ENCODE data around the gene DSCAML1. TPM values are rescaled to one million over a fixed set of nuclear protein-coding genes. Genes with fewer than 3 reads are reported as not detected.

The DSCAML1 gene
- total and polyA plus RNA-seq, 10 of the 15 experiments (the other 5 are each of a cell fraction or from before 2014, with no cell fraction given), result 0.03 to 0.18 (median 0.06) TPM; not detected in 1

DNA sequence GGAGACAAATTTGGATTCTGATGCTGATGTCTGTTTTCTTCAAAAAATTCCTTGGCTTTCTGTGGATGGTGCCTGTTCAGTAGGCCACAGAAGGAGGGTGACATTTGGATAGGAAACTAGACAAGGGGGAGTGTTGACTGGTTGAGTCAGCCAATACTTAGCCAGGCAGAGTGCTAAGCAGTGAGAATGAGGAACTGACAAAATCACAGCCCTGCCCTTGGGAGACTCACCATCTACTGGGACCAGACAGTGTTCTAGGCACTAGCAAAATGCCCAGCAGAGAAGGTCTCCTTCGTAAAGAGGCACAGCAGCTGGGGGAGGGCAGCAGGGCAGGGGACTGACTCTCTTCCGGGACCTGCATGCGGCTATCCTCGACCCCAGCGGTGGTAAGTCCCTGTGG, 190.2 kb downstream of the DSCAML1 start:
- intact Hi-C loops (cut with micrococcal nuclease; ENCODE audit: unreplicated experiment) (loop anchor here (5.0 kb wide), 1 partner anchor 211 kb away; no protein-coding TSS in a partner anchor), in situ Hi-C loops (cut with MboI) (no loop called here)
- H3K9me3 ChIP-seq (replicated peaks; ENCODE audit: control insufficient read depth, insufficient read depth, low read length), result no peaks in the 10 kb centered on the region
- TF ChIP-seq, protein P1, sequence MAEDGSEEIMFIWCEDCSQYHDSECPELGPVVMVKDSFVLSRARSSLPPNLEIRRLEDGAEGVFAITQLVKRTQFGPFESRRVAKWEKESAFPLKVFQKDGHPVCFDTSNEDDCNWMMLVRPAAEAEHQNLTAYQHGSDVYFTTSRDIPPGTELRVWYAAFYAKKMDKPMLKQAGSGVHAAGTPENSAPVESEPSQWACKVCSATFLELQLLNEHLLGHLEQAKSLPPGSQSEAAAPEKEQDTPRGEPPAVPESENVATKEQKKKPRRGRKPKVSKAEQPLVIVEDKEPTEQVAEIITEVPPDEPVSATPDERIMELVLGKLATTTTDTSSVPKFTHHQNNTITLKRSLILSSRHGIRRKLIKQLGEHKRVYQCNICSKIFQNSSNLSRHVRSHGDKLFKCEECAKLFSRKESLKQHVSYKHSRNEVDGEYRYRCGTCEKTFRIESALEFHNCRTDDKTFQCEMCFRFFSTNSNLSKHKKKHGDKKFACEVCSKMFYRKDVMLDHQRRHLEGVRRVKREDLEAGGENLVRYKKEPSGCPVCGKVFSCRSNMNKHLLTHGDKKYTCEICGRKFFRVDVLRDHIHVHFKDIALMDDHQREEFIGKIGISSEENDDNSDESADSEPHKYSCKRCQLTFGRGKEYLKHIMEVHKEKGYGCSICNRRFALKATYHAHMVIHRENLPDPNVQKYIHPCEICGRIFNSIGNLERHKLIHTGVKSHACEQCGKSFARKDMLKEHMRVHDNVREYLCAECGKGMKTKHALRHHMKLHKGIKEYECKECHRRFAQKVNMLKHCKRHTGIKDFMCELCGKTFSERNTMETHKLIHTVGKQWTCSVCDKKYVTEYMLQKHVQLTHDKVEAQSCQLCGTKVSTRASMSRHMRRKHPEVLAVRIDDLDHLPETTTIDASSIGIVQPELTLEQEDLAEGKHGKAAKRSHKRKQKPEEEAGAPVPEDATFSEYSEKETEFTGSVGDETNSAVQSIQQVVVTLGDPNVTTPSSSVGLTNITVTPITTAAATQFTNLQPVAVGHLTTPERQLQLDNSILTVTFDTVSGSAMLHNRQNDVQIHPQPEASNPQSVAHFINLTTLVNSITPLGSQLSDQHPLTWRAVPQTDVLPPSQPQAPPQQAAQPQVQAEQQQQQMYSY (CRISPR knock-in tag; IDR thresholded peaks at IDR 0.05), result no peak
- no peak for TF ChIP-seq HCFC1 (IDR thresholded peaks at IDR 0.05; ENCODE audit: low read length)
- TF ChIP-seq, protein P2, sequence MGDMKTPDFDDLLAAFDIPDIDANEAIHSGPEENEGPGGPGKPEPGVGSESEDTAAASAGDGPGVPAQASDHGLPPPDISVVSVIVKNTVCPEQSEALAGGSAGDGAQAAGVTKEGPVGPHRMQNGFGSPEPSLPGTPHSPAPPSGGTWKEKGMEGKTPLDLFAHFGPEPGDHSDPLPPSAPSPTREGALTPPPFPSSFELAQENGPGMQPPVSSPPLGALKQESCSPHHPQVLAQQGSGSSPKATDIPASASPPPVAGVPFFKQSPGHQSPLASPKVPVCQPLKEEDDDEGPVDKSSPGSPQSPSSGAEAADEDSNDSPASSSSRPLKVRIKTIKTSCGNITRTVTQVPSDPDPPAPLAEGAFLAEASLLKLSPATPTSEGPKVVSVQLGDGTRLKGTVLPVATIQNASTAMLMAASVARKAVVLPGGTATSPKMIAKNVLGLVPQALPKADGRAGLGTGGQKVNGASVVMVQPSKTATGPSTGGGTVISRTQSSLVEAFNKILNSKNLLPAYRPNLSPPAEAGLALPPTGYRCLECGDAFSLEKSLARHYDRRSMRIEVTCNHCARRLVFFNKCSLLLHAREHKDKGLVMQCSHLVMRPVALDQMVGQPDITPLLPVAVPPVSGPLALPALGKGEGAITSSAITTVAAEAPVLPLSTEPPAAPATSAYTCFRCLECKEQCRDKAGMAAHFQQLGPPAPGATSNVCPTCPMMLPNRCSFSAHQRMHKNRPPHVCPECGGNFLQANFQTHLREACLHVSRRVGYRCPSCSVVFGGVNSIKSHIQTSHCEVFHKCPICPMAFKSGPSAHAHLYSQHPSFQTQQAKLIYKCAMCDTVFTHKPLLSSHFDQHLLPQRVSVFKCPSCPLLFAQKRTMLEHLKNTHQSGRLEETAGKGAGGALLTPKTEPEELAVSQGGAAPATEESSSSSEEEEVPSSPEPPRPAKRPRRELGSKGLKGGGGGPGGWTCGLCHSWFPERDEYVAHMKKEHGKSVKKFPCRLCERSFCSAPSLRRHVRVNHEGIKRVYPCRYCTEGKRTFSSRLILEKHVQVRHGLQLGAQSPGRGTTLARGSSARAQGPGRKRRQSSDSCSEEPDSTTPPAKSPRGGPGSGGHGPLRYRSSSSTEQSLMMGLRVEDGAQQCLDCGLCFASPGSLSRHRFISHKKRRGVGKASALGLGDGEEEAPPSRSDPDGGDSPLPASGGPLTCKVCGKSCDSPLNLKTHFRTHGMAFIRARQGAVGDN (IDR thresholded peaks at IDR 0.05), result peak; percentile 54; the same call in 1 of the 2 replicates
- TF ChIP-seq ZNF217 (IDR thresholded peaks at IDR 0.05), result no peak
- peak; percentile 89 for TF ChIP-seq SPI1 (IDR thresholded peaks at IDR 0.05; ENCODE audit: borderline replicate concordance, insufficient read depth, low read depth, low read length)
- TF ChIP-seq DPF2 (IDR thresholded peaks at IDR 0.05), result 0 out of 2 replicates have a peak, but pooled peaks have one; percentile 35
- peak in 1 of 2 experiments; percentile 15; a peak in 1 of 4 replicates for TF ChIP-seq BHLHE40 (IDR thresholded peaks at IDR 0.05; ENCODE audit: borderline replicate concordance in 1 of 2, low read depth in 2 of 2, low read length in 1 of 2)
- TF ChIP-seq SMARCA5 (IDR thresholded peaks at IDR 0.05), result 0 out of 2 replicates have a peak, but pooled peaks have one; percentile 41
- 0 out of 2 replicates have a peak, but pooled peaks have one; percentile 8 for TF ChIP-seq IRF4 (IDR thresholded peaks at IDR 0.05; ENCODE audit: low read depth, low read length)
- no peak for TF ChIP-seq CHD4 (IDR thresholded peaks at IDR 0.05)
- TF ChIP-seq MYB (IDR thresholded peaks at IDR 0.05; ENCODE audit: borderline replicate concordance, low read depth, low read length), result no peak
- 0 out of 2 replicates have a peak, but pooled peaks have one; percentile 3 for TF ChIP-seq IKZF1 (conservative IDR thresholded peaks at IDR 0.05)
- TF ChIP-seq, protein P3, sequence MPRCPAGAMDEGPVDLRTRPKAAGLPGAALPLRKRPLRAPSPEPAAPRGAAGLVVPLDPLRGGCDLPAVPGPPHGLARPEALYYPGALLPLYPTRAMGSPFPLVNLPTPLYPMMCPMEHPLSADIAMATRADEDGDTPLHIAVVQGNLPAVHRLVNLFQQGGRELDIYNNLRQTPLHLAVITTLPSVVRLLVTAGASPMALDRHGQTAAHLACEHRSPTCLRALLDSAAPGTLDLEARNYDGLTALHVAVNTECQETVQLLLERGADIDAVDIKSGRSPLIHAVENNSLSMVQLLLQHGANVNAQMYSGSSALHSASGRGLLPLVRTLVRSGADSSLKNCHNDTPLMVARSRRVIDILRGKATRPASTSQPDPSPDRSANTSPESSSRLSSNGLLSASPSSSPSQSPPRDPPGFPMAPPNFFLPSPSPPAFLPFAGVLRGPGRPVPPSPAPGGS (IDR thresholded peaks at IDR 0.05; ENCODE audit: borderline replicate concordance, insufficient read depth, low read depth, low read length, poor library complexity, severe bottlenecking), result no peak
- TF ChIP-seq MEF2B (IDR thresholded peaks at IDR 0.05; ENCODE audit: partially characterized antibody, poor library complexity, severe bottlenecking), result peak; percentile 57
- RAD21 ChIA-PET (ENCODE audit: unreplicated experiment), result interaction anchor here (0.8 to 1.9 kb wide), 8 partner anchors 14 to 330 kb away, joined by 3 to 6 read pairs (median 5); no protein-coding TSS in a partner anchor
- H3K4me3 ChIP-seq, result no peak overlapping the region
- peak; percentile 27 for FAIRE-seq
- DNase-seq (ENCODE audit: low read depth, low spot score), result peak; percentile 55
- H3K9ac ChIP-seq (ENCODE audit: control insufficient read depth, insufficient read depth, low read length), result no peak overlapping the region
- no peaks in the 10 kb centered on the region for H4K20me1 ChIP-seq (ENCODE audit: control insufficient read depth, insufficient read depth)
- H2AFZ ChIP-seq (ENCODE audit: control insufficient read depth, low read depth, low read length), result no peak overlapping the region; the same call in 1 of the 2 replicates
- CTCF ChIA-PET, result interaction anchor here (1.0 to 3.2 kb wide), 5 partner anchors 14 to 202 kb away, joined by 3 to 29 read pairs (median 6); no protein-coding TSS in a partner anchor
- no peaks in the 10 kb centered on the region for H3K27me3 ChIP-seq (replicated peaks in 1 of 2; ENCODE audit: control insufficient read depth in 2 of 2, insufficient read depth in 2 of 2, low read length in 1 of 2)
- SMC1A ChIA-PET (ENCODE audit: uncharacterized antibody, unreplicated experiment), result interaction anchor here (1.0 to 2.2 kb wide), 5 partner anchors 8 to 83 kb away, joined by 3 to 9 read pairs (median 4); no protein-coding TSS in a partner anchor
- H3K4me1 ChIP-seq (ENCODE audit: control insufficient read depth, insufficient read depth, low read length), result peaks cover 37% of the 10 kb centered on the region
- no peaks in the 10 kb centered on the region for H3K36me3 ChIP-seq (ENCODE audit: control insufficient read depth in 2 of 2, insufficient read depth in 2 of 2, low read length in 1 of 2)
- H3K27ac ChIP-seq (ENCODE audit: control insufficient read depth, insufficient read depth), result peak overlapping the region; percentile 54
- POLR2A ChIA-PET, result interaction anchor here (0.9 to 1.4 kb wide), 3 partner anchors 11 to 208 kb away, joined by 3 to 5 read pairs (median 4); no protein-coding TSS in a partner anchor
- WGBS (ENCODE audit: insufficient coverage, insufficient replicate concordance, low lambda C conversion rate, missing lambda C conversion rate), result 17% methylated on average over 5 of the region's 5 CpGs
- BruUV-seq (replicated peaks), result no TSS peak
- ATAC-seq, result peak; percentile 89
- H3K4me2 ChIP-seq (ENCODE audit: control insufficient read depth, insufficient read depth), result peak overlapping the region; percentile 56
- H3K79me2 ChIP-seq (ENCODE audit: control insufficient read depth, insufficient read depth, low read length), result no peaks in the 10 kb centered on the region

Data from GM12878 (cell line).